ENCODE measurements around the gene EZH2.

Gene EZH2

DNA sequence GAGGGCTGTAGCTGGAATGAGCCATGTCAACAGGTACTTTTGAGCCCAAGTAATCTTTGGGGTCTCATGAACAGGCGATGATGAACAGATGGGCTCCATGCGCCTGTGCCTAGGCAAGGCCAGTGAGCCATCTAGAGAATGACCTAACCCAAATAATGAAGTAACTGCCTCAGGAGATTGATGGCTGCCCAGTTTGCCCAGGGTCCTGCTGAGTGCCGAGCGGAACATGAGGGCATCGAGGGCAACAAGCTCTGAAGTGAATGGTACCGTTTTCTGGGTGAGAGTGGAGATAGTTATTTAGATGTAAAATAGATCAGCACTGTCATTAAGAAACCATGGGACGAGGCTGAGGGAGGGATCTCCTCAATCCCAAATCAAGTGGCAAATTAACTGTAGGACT is 77.9 kb downstream of the EZH2 start:
- Histone ChIP-seq H3K27me3 (ENCODE audit: insufficient read depth, poor library complexity, severe bottlenecking) (no peaks in the 10 kb centered on the region), H3K27ac (replicated peaks) (no peak overlapping the region)
- DNase-seq (ENCODE audit: low read depth in 1 of 2, low spot score in 1 of 2), result no peak

DNA sequence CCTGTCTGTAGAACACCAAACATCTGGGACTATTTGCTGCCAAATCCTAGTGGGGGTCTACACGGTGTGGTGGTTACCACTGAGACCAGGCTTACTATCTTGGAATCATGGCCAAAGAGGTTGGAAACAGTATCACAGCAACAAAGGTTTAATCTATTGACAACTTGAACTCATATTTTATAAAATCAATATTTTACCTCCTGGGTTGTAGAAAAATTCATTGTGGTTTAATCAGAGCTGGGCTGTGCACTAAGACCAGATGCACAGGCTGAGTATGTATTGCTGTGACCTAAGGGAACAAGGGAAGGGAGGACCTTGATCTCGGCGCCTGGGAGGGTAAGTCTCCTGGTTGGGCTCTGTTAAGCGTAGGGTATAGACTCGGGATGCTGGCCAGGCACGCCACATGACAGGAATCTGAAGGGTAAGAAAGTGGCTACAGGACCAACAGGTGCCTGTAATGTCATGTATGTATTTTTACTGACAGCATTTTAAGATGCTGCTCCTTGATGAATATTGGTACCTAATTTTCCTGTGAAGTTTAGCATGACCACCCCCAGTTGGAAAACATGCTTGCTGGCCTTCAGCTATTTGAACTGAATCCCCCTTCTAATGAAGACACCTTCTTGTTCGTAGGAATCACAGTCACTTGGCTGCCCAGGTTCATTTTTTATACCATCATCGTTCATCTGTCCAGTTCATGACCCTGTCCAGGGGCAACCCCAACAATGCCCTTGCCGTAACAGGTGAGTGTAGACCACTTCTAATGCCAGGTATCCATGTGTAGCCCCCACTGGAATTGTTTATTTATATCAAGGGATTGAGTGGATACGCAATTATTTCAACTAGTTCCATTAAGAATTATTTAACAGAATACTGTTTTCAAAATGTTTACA is 79.5 kb downstream of the EZH2 start:
- no peak for DNase-seq (ENCODE audit: low read depth in 1 of 2, low spot score in 1 of 2)
- no peak overlapping the region for H3K4me3 ChIP-seq (replicated peaks; ENCODE audit: insufficient read depth, low read length)
- H3K27me3 ChIP-seq (ENCODE audit: insufficient read depth, poor library complexity, severe bottlenecking), result no peaks in the 10 kb centered on the region
- TF ChIP-seq POLR2AphosphoS5 (IDR thresholded peaks at IDR 0.05; ENCODE audit: low read depth) (peak; percentile 15), GABPA (IDR thresholded peaks at IDR 0.05; ENCODE audit: low read depth) (no peak), SPI1 (IDR thresholded peaks at IDR 0.05; ENCODE audit: borderline replicate concordance, low read depth) (no peak)
- TF ChIP-seq, protein P1, sequence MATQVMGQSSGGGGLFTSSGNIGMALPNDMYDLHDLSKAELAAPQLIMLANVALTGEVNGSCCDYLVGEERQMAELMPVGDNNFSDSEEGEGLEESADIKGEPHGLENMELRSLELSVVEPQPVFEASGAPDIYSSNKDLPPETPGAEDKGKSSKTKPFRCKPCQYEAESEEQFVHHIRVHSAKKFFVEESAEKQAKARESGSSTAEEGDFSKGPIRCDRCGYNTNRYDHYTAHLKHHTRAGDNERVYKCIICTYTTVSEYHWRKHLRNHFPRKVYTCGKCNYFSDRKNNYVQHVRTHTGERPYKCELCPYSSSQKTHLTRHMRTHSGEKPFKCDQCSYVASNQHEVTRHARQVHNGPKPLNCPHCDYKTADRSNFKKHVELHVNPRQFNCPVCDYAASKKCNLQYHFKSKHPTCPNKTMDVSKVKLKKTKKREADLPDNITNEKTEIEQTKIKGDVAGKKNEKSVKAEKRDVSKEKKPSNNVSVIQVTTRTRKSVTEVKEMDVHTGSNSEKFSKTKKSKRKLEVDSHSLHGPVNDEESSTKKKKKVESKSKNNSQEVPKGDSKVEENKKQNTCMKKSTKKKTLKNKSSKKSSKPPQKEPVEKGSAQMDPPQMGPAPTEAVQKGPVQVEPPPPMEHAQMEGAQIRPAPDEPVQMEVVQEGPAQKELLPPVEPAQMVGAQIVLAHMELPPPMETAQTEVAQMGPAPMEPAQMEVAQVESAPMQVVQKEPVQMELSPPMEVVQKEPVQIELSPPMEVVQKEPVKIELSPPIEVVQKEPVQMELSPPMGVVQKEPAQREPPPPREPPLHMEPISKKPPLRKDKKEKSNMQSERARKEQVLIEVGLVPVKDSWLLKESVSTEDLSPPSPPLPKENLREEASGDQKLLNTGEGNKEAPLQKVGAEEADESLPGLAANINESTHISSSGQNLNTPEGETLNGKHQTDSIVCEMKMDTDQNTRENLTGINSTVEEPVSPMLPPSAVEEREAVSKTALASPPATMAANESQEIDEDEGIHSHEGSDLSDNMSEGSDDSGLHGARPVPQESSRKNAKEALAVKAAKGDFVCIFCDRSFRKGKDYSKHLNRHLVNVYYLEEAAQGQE (IDR thresholded peaks at IDR 0.05; ENCODE audit: insufficient replicate concordance, low read depth), result no peak
- TF ChIP-seq, protein P2, sequence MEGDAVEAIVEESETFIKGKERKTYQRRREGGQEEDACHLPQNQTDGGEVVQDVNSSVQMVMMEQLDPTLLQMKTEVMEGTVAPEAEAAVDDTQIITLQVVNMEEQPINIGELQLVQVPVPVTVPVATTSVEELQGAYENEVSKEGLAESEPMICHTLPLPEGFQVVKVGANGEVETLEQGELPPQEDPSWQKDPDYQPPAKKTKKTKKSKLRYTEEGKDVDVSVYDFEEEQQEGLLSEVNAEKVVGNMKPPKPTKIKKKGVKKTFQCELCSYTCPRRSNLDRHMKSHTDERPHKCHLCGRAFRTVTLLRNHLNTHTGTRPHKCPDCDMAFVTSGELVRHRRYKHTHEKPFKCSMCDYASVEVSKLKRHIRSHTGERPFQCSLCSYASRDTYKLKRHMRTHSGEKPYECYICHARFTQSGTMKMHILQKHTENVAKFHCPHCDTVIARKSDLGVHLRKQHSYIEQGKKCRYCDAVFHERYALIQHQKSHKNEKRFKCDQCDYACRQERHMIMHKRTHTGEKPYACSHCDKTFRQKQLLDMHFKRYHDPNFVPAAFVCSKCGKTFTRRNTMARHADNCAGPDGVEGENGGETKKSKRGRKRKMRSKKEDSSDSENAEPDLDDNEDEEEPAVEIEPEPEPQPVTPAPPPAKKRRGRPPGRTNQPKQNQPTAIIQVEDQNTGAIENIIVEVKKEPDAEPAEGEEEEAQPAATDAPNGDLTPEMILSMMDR (IDR thresholded peaks at IDR 0.05; ENCODE audit: insufficient read depth, low read length), result no peak
- H3K27ac ChIP-seq (replicated peaks), result no peak overlapping the region

More for the DNA sequence above, 77.9 kb downstream of the EZH2 start:
- TF ChIP-seq POLR2AphosphoS5 (IDR thresholded peaks at IDR 0.05; ENCODE audit: low read depth), result no peak
- TF ChIP-seq, protein P1 (IDR thresholded peaks at IDR 0.05; ENCODE audit: insufficient replicate concordance, low read depth), result no peak
- TF ChIP-seq SPI1 (IDR thresholded peaks at IDR 0.05; ENCODE audit: borderline replicate concordance, low read depth), result no peak
- TF ChIP-seq GABPA (IDR thresholded peaks at IDR 0.05; ENCODE audit: low read depth), result no peak
- H3K4me3 ChIP-seq (replicated peaks; ENCODE audit: insufficient read depth, low read length), result no peak overlapping the region

DNA sequence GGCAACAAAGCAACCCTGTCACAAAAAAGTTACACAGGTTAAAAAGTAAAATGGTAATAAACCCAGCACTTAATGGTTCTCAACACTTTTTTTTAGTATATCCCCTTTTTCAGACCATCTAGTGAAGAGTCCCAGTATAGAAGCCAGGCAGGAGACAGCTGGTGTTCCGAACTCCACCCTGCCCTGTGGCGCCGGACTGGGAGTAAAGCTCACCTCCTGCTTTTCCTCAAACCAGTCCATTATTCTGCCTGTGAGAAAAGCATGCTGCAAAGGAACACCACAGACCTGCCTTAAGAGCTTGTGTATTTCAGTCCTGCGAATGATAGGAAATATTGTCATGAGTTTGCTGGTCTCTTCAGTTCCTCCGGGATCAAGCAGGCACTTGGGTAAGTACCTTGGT is 81.0 kb downstream of the EZH2 start:
- no peak for TF ChIP-seq SPI1 (IDR thresholded peaks at IDR 0.05; ENCODE audit: borderline replicate concordance, low read depth)
- no peak for TF ChIP-seq POLR2AphosphoS5 (IDR thresholded peaks at IDR 0.05; ENCODE audit: low read depth)
- no peak for TF ChIP-seq GABPA (IDR thresholded peaks at IDR 0.05; ENCODE audit: low read depth)
- TF ChIP-seq, protein P2 (IDR thresholded peaks at IDR 0.05; ENCODE audit: insufficient read depth, low read length), result no peak
- TF ChIP-seq, protein P1 (IDR thresholded peaks at IDR 0.05; ENCODE audit: insufficient replicate concordance, low read depth), result no peak
- no peaks in the 10 kb centered on the region for H3K27me3 ChIP-seq (ENCODE audit: insufficient read depth, poor library complexity, severe bottlenecking)
- no peak for DNase-seq (ENCODE audit: low read depth in 1 of 2, low spot score in 1 of 2)
- H3K4me3 ChIP-seq (replicated peaks; ENCODE audit: insufficient read depth, low read length), result no peak overlapping the region
- H3K27ac ChIP-seq (replicated peaks), result no peak overlapping the region

Data from HL-60 (cell line).